Endothelial cell of umbilical vein (primary cell): ENCODE data around the gene VEZT. TPM values are rescaled to one million over a fixed set of nuclear protein-coding genes. Genes with fewer than 3 reads are reported as not detected.
"Not testable (repeated sequence)": the region's sequence is repeated elsewhere in the genome, so short reads cannot be mapped to it uniquely, and the experiment has no call there.

Experiments
- BruUV-seq: library from RNA; stranded (reverse); fragments of 400-500 nt; replicated peaks from 2 replicates; lab custom pipeline; 2021; lab: Mats Ljungman, UMichigan
- CTCF ChIA-PET: fragments of 300-600, 350-600 bp; sonication (Branson Sonifier 250); formaldehyde crosslinking; loops from one replicate; lab custom pipeline; 2021; ENCODE audit warnings: antibody characterized with exemption, inconsistent platforms; lab: Charles Lee
- POLR2A ChIA-PET: fragments of 300-600, 350-600 bp; sonication (Branson Sonifier 250); formaldehyde crosslinking; loops from one replicate; lab custom pipeline; 2021; ENCODE audit warnings: antibody characterized with exemption, inconsistent platforms; lab: Charles Lee
- DNase-seq: peaks from one replicate; pipeline ENCODE4 v3.0.0-alpha.2; 2011; ENCODE audit warnings: low read depth, low spot score
- FAIRE-seq: peaks from 2 replicates; lab custom pipeline; 2011; peaks lifted over from hg19 to GRCh38; lab: Jason Lieb, UNC
- H2AFZ ChIP-seq: 2 replicates; pipeline ENCODE4 v1.6.0; 2012; ENCODE audit warnings: low read depth, low read length, control low read depth, inconsistent platforms
- H3K27ac ChIP-seq: 2 replicates; pipeline ENCODE4 v1.5.1; 2011; ENCODE audit warnings: low read depth, mild to moderate bottlenecking, control low read depth, low read length, moderate library complexity; ENCODE audit not compliant: insufficient read depth
- H3K27me3 ChIP-seq, 2 experiments: 2 replicates each; pipeline versions ENCODE4 v1.6.0 to v1.6.1; 2011; ENCODE audit warnings: low read length in 2 of 2, mixed read lengths in 1 of 2; ENCODE audit not compliant: control insufficient read depth in 2 of 2, insufficient read depth in 2 of 2
- H3K36me3 ChIP-seq, 2 experiments: 2 replicates in 1 of 2; 3 replicates in 1 of 2; pipeline ENCODE4 v1.5.1; 2011; ENCODE audit warnings: low read length in 2 of 2, mild to moderate bottlenecking in 1 of 2, moderate library complexity in 1 of 2; ENCODE audit not compliant: control insufficient read depth in 2 of 2, insufficient read depth in 2 of 2; ENCODE audit errors: extremely low read depth in 1 of 2
- H3K4me1 ChIP-seq: 3 replicates; pipeline ENCODE4 v1.5.1; 2011; ENCODE audit warnings: mild to moderate bottlenecking, low read length; ENCODE audit not compliant: control insufficient read depth, insufficient read depth; ENCODE audit errors: extremely low read depth
- H3K4me2 ChIP-seq: 2 replicates; pipeline ENCODE4 v1.6.1; 2011; ENCODE audit warnings: low read length, control low read depth, mixed read lengths; ENCODE audit not compliant: insufficient read depth
- H3K4me3 ChIP-seq, 3 experiments: fragments of 200-600 bp in 1 of 3; sonication (generic), shearing (Covaris generic) in 1 of 3; replicated peaks in 1 of 3; 2 replicates each; pipeline ENCODE4 v1.5.1; 2011 to 2016; ENCODE audit warnings: control low read depth in 3 of 3, low read length in 3 of 3, mild to moderate bottlenecking in 2 of 3, inconsistent platforms in 1 of 3, low read depth in 1 of 3, moderate library complexity in 1 of 3; ENCODE audit not compliant: insufficient read depth in 1 of 3
- H3K79me2 ChIP-seq: 2 replicates; pipeline ENCODE4 v1.6.0; 2012; ENCODE audit warnings: low read length, inconsistent platforms; ENCODE audit not compliant: control insufficient read depth, insufficient read depth
- H3K9ac ChIP-seq: replicated peaks from 2 replicates; pipeline ENCODE3; 2011; ENCODE audit warnings: low read length, control low read depth; ENCODE audit not compliant: insufficient read depth; ENCODE audit errors: extremely low read depth
- H3K9me1 ChIP-seq: replicated peaks from 3 replicates; pipeline ENCODE4 v1.6.0; 2011; ENCODE audit warnings: mild to moderate bottlenecking, low read length; ENCODE audit not compliant: control insufficient read depth, insufficient read depth; ENCODE audit errors: extremely low read depth
- H3K9me3 ChIP-seq: replicated peaks from 2 replicates; pipeline ENCODE4 v1.5.1; 2012; ENCODE audit warnings: low read length, inconsistent platforms; ENCODE audit not compliant: control insufficient read depth, insufficient read depth
- H4K20me1 ChIP-seq: replicated peaks from 2 replicates; pipeline ENCODE3; 2011; ENCODE audit warnings: mild to moderate bottlenecking, low read length; ENCODE audit not compliant: control insufficient read depth, insufficient read depth; ENCODE audit errors: extremely low read depth
- MYC ChIP-seq: IDR thresholded peaks from one replicate; pipeline ENCODE4 v1.6.1; 2011; ENCODE audit warnings: mild to moderate bottlenecking, low read depth, low read length
- POLR2AphosphoS5 ChIP-seq: IDR thresholded peaks from 2 replicates; pipeline ENCODE4 v1.6.1; 2012; ENCODE audit warnings: low read depth, mild to moderate bottlenecking, control low read depth, low read length, moderate library complexity; ENCODE audit not compliant: insufficient read depth
- dilution Hi-C: fragments of 300-500 bp; cut with MboI; formaldehyde crosslinking; loops from one replicate; pipeline ENCODE4 v1.15.0; 2019; ENCODE audit warnings: low sequenced_read_pairs; ENCODE audit not compliant: extremely low pct_ligation_motif_present
- intact Hi-C: fragments of 100-400 bp; cut with micrococcal nuclease; formaldehyde crosslinking; loops from one replicate; pipeline ENCODE4 v1.10.0; 2022
- polyA plus RNA-seq, 4 experiments: library from polyadenylated mRNA; depleted of rRNA in 3 of 4; stranded (reverse) in 3 of 4; unstranded in 1 of 4; fragments of >200 nt; gene quantifications; 2 replicates each; pipeline versions ENCODE4 v1.2.1 to v1.2.3, GENCODE V29; 2011 to 2012; ENCODE audit warnings: missing spikeins in 1 of 4
- total RNA-seq: library from RNA; stranded (reverse); gene quantifications from 2 replicates; pipeline ENCODE4 v1.2.3, GENCODE V29; 2021
- TF ChIP-seq, protein P1 (sequence below): IDR thresholded peaks from 2 replicates; pipeline ENCODE4 v1.6.1; 2011; ENCODE audit not compliant: insufficient read depth, insufficient read length

VEZT gene
- total and polyA plus RNA-seq, 2 donors (not counting 3 experiments of a cell fraction or from before 2014, with no cell fraction given): 57.8 to 91.3 TPM

DNA sequence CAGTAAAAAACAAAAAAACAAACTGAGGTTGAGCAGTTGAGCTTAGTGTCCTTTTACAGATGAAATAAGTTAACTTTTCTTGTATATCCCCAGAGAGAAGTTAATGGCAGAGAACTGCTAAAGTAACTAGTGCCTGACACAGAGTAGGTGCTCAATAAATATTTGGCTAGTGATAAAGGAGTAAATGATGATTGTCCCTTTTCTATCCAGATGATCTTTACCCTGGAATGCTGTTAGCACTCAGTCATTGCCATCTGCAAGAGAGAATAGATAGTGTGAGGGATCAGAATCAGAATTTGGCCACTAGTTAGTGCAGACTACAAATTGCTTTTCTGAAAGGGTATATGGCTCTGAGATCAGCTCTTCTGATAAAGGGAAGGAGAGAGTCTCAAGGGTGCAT is 21.6 kb downstream of the VEZT start:
- intact Hi-C loops: no loop called here
- Histone ChIP-seq H4K20me1 (no peaks in the 10 kb centered on the region), H3K9me3 (no peaks in the 10 kb centered on the region), H3K4me2 (no peak overlapping the region), H3K4me1 (no peaks in the 10 kb centered on the region), H3K36me3 (no peaks in the 10 kb centered on the region), H3K9me1 (no peaks in the 10 kb centered on the region), H3K27me3 (no peaks in the 10 kb centered on the region), H3K9ac (no peak overlapping the region), H2AFZ (no peak overlapping the region), H3K27ac (no peak overlapping the region), H3K79me2 (peaks cover 65% of the 10 kb centered on the region), H3K4me3 (no peak overlapping the region)
- TF ChIP-seq MYC (no peak), POLR2AphosphoS5 (no peak)
- TF ChIP-seq, protein P1, sequence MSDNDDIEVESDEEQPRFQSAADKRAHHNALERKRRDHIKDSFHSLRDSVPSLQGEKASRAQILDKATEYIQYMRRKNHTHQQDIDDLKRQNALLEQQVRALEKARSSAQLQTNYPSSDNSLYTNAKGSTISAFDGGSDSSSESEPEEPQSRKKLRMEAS: no peak
- no TSS peak for BruUV-seq
- dilution Hi-C loops: no loop called here
- no peak for FAIRE-seq
- POLR2A ChIA-PET: interaction anchor here (0.7 kb wide), 1 partner anchor 113 kb away, joined by 3 read pairs; no protein-coding TSS in a partner anchor
- CTCF ChIA-PET: interaction anchor here (1.6 to 2.8 kb wide), 2 partner anchors 9 to 11 kb away, joined by 7 to 11 read pairs; no protein-coding TSS in a partner anchor
- DNase-seq: no peak

- intact Hi-C loops, H3K4me2 ChIP-seq, H3K9me3 ChIP-seq, H3K9ac ChIP-seq, H2AFZ ChIP-seq, H3K4me1 ChIP-seq, dilution Hi-C loops, H3K36me3 ChIP-seq, H3K27ac ChIP-seq, BruUV-seq, H4K20me1 ChIP-seq, H3K27me3 ChIP-seq, H3K9me1 ChIP-seq, H3K4me3 ChIP-seq, FAIRE-seq, DNase-seq: not testable (repeated sequence)
- ChIA-PET POLR2A (interaction anchor here (0.7 kb wide), 1 partner anchor 114 kb away, joined by 3 read pairs; no protein-coding TSS in a partner anchor), CTCF (interaction anchor here (1.6 to 2.8 kb wide), 2 partner anchors 9 to 12 kb away, joined by 7 to 11 read pairs; no protein-coding TSS in a partner anchor)
- peaks cover 65% of the 10 kb centered on the region for H3K79me2 ChIP-seq
Measured at GRCh38 chr12:95239835-95240234, 22.2 kb downstream of the VEZT start.
